ENCODE measurements around the gene CLDN11. TPM values are rescaled to one million over a fixed set of nuclear protein-coding genes. Genes with fewer than 3 reads are reported as not detected.
A peak's percentile ranks its signal among the peaks of the same experiment; 100 is the strongest.

CLDN11 gene
- total RNA-seq, 6 experiments from 2014 or later: 0.97 to 5.0 (median 1.5) TPM

DNA sequence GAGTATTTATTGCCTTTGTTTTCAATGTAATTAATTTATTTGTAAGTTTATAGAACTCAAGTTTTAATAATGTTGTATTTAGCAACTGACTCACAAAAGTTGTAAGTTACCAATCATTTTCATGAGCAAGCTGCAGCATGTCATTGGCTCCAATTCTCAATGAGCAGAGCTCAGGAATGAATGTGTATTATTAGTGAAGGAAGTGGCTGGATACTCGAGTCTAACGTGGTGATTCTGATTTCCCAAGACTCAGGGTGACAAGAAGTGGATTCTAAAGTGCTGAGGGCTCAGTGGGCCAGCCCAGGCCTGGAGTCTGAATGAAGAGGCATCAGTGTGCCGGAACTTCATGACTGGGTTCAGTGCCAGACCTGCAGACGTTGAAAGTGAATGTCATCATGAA is 39.6 kb downstream of the CLDN11 start:
- Histone ChIP-seq H3K9me3 (no peaks in the 10 kb centered on the region), H3K36me3 (no peaks in the 10 kb centered on the region), H3K4me1 (no peaks in the 10 kb centered on the region), H3K27ac (no peak overlapping the region), H3K4me3 (no peak overlapping the region), H3K27me3 (no peaks in the 10 kb centered on the region)
- intact Hi-C loops (cut with DNase I): no loop called here
- TF ChIP-seq, protein P1, sequence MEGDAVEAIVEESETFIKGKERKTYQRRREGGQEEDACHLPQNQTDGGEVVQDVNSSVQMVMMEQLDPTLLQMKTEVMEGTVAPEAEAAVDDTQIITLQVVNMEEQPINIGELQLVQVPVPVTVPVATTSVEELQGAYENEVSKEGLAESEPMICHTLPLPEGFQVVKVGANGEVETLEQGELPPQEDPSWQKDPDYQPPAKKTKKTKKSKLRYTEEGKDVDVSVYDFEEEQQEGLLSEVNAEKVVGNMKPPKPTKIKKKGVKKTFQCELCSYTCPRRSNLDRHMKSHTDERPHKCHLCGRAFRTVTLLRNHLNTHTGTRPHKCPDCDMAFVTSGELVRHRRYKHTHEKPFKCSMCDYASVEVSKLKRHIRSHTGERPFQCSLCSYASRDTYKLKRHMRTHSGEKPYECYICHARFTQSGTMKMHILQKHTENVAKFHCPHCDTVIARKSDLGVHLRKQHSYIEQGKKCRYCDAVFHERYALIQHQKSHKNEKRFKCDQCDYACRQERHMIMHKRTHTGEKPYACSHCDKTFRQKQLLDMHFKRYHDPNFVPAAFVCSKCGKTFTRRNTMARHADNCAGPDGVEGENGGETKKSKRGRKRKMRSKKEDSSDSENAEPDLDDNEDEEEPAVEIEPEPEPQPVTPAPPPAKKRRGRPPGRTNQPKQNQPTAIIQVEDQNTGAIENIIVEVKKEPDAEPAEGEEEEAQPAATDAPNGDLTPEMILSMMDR (IDR thresholded peaks at IDR 0.05): no peak
- TF ChIP-seq POLR2A (IDR thresholded peaks at IDR 0.05): no peak
- WGBS (ENCODE audit: insufficient coverage, low coverage, low lambda C conversion rate, missing lambda C conversion rate): no CpG with 5 or more reads among the region's 4 CpGs
- ATAC-seq (no peak), DNase-seq (no peak)

DNA sequence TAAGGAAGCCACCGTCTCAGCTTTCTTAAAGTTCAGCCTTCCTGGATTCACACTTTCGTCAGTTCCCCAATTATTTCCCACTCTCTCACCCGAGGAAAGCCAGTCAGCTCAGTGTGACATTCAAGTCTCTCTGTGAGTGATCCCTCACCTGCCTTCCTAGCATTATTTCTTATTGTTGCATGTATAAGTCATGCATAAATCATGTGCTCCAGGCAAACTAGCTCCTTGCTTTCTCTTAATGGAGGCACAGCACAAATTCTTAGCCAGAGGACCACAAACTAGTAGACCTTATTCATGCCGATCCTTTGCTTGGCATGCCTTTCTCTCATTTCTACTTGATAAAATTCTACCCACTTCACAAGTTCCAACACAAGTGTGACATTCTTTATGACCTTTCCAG is 44.3 kb downstream of the CLDN11 start:
- no peak for TF ChIP-seq POLR2A (IDR thresholded peaks at IDR 0.05)
- TF ChIP-seq, protein P1 (IDR thresholded peaks at IDR 0.05): no peak
- Histone ChIP-seq H3K27ac (no peak overlapping the region), H3K36me3 (no peaks in the 10 kb centered on the region), H3K27me3 (no peaks in the 10 kb centered on the region), H3K9me3 (no peaks in the 10 kb centered on the region), H3K4me1 (peaks cover 0 to 6% (median 2%) of the 10 kb centered on the region in 4 donors), H3K4me3 (no peak overlapping the region)
- 85% methylated on average over 4 of the region's 4 CpGs for WGBS (ENCODE audit: insufficient coverage, low coverage, low lambda C conversion rate, missing lambda C conversion rate)
- no peak for ATAC-seq
- DNase-seq: no peak
- intact Hi-C loops (cut with DNase I): no loop called here

DNA sequence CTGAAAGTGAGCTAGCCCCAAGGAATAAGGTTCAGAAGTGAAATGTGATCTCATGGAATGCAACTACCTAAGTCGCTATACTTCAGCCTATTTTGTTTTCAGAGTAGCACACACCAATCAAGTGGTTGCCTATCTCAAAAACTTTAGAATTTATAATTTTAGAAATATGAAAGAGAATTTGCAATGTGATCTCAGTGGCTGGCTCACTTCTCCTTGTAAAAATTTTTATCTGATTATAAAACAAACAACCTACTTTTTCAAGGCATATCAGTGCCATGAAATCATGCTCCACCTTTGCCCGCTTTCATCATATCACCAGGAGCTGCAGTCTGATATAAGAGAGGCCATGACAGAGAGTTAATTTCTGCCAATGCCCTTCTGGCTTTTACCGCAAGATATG is 47.3 kb downstream of the CLDN11 start:
- TF ChIP-seq, protein P1 (IDR thresholded peaks at IDR 0.05): no peak
- TF ChIP-seq POLR2A (IDR thresholded peaks at IDR 0.05): no peak
- DNase-seq (peak in 1 of 3 donors; percentile 58), ATAC-seq (peak; percentile 69 to 83 (median 77))
- intact Hi-C loops (cut with DNase I): no loop called here
- no peak overlapping the region for H3K4me3 ChIP-seq
- H3K27me3 ChIP-seq: no peaks in the 10 kb centered on the region
- H3K36me3 ChIP-seq: no peaks in the 10 kb centered on the region
- WGBS (ENCODE audit: insufficient coverage, low coverage, low lambda C conversion rate, missing lambda C conversion rate): 29% methylated on average over 3 of the region's 3 CpGs
- no peak overlapping the region for H3K27ac ChIP-seq
- H3K4me1 ChIP-seq: peaks cover 0 to 6% (median 2%) of the 10 kb centered on the region in 4 donors
- H3K9me3 ChIP-seq: no peaks in the 10 kb centered on the region

DNA sequence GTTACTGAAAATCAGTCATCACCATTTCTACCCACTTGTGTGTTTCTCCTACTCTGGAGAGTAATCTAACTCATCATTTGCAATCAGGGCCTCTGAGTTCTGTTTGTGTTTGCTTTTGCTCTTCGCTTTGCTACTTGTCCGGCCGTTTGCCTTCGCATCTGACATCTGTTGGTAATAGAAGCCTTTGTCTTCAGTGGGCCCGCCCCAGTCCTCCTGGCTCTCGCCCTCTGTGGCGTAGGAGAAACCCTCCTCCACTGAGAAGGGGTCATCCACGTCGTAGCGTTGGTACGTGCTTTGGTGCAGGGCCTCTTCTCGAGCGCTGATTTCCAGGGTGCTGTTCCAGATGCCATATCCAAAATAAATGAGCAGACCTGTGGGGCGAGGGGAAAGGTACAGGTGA is 48.3 kb downstream of the CLDN11 start:
- ATAC-seq: no peak
- Histone ChIP-seq H3K27me3 (no peaks in the 10 kb centered on the region), H3K27ac (no peak overlapping the region), H3K4me3 (no peak overlapping the region), H3K4me1 (peaks cover 0 to 6% (median 2%) of the 10 kb centered on the region in 4 donors), H3K36me3 (no peaks in the 10 kb centered on the region), H3K9me3 (no peaks in the 10 kb centered on the region)
- TF ChIP-seq, protein P1 (IDR thresholded peaks at IDR 0.05): no peak
- TF ChIP-seq POLR2A (IDR thresholded peaks at IDR 0.05): no peak
- intact Hi-C loops (cut with DNase I): no loop called here
- 90% methylated on average over 9 of the region's 14 CpGs for WGBS (ENCODE audit: insufficient coverage, low coverage, low lambda C conversion rate, missing lambda C conversion rate)
- no peak for DNase-seq

Data from right lobe of liver (tissue), 6 donors.